Uterus (tissue), 4 donors: ENCODE results near the gene OPCML. TPM values are rescaled to one million over a fixed set of nuclear protein-coding genes. Genes with fewer than 3 reads are reported as not detected.

Experiments used
- DNase-seq, 2 donors: peaks; one replicate each; pipeline ENCODE4 v3.0.0-alpha.2; 2019 to 2020
- H3K27ac ChIP-seq, 2 donors: fragments of 200-600 bp; sonication (generic); 1 replicate in 1 of 2; 2 replicates in 1 of 2; pipeline ENCODE4 v1.5.1; 2016 to 2018
- H3K27me3 ChIP-seq, 2 donors: fragments of 200-600 bp; sonication (generic); one replicate each; pipeline ENCODE4 v1.5.1; 2018 to 2019; ENCODE audit warnings: control low read depth in 1 of 2
- H3K36me3 ChIP-seq, 2 donors: fragments of 200-600 bp; sonication (generic); one replicate each; pipeline ENCODE4 v1.5.1; 2019; ENCODE audit warnings: control low read depth in 1 of 2
- H3K4me1 ChIP-seq, 2 donors: fragments of 200-600 bp; sonication (generic); one replicate each; pipeline ENCODE4 v1.5.1; 2018 to 2019; ENCODE audit warnings: control low read depth in 1 of 2
- H3K4me3 ChIP-seq, 2 donors: fragments of 200-600 bp; sonication (generic); 1 replicate in 1 of 2; 2 replicates in 1 of 2; pipeline ENCODE4 v1.5.1; 2018 to 2019; ENCODE audit warnings: mild to moderate bottlenecking in 1 of 2
- H3K9me3 ChIP-seq, 2 donors: fragments of 200-600 bp; sonication (generic); one replicate each; pipeline ENCODE4 v1.5.1; 2019; ENCODE audit warnings: control low read depth in 1 of 2
- POLR2A ChIP-seq, 2 donors: fragments of 450-650 bp; IDR thresholded peaks; one replicate each; pipeline ENCODE4 v1.6.1; 2016; ENCODE audit warnings: antibody characterized with exemption in 2 of 2, mild to moderate bottlenecking in 1 of 2, moderate library complexity in 1 of 2
- intact Hi-C: fragments of 100-400 bp; cut with DNase I; formaldehyde crosslinking; loops from one replicate; pipeline ENCODE4 v1.15.1; 2023; ENCODE audit warnings: low total_unique reads
- total RNA-seq, 4 donors: library from RNA; depleted of rRNA in 3 of 4; stranded (reverse); fragments of >200 nt in 3 of 4; gene quantifications; one replicate each; pipeline versions ENCODE4 v1.1.0 to v1.2.4, GENCODE V29; 2014 to 2023
- TF ChIP-seq, protein P1 (sequence below), 4 experiments: fragments of 200-600 bp in 2 of 4; fragments of 450-650 bp in 2 of 4; sonication (generic) in 2 of 4; IDR thresholded peaks; one replicate each; pipeline ENCODE4 v1.5.1; 2016 to 2019; ENCODE audit warnings: antibody characterized with exemption in 4 of 4, mild to moderate bottlenecking in 2 of 4, moderate library complexity in 1 of 4
- donor health status: DM: yes; HTN: yes; CAD: no.

The OPCML gene
- total RNA-seq, 4 donors from 2014 or later = under 0.01 to 3.9 (median 1.7) TPM

DNA sequence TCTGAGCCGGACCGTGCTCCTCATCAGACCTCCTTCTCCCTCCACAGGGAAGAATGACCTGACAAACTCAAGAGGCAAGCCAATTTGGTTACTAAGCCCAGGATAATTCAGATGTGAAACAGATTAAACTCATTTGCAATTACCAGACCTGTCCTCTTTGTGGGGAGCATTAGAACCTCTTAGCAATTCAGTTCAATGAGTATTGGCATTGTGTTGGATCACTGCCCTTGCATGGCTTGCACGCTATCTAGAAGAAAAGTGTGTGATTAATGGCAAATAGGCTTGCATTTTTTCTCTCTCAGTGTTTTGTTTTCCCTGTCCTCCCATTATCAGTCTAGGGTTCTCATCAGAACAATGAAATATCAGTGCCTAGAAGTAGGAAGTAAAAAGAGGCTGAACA, 365.6 kb downstream of the OPCML start:
- intact Hi-C loops = no loop called here
- Histone ChIP-seq H3K4me1 (no peaks in the 10 kb centered on the region), H3K36me3 (no peaks in the 10 kb centered on the region), H3K27me3 (no peaks in the 10 kb centered on the region), H3K9me3 (no peaks in the 10 kb centered on the region), H3K27ac (no peak overlapping the region), H3K4me3 (no peak overlapping the region)
- TF ChIP-seq, protein P1, sequence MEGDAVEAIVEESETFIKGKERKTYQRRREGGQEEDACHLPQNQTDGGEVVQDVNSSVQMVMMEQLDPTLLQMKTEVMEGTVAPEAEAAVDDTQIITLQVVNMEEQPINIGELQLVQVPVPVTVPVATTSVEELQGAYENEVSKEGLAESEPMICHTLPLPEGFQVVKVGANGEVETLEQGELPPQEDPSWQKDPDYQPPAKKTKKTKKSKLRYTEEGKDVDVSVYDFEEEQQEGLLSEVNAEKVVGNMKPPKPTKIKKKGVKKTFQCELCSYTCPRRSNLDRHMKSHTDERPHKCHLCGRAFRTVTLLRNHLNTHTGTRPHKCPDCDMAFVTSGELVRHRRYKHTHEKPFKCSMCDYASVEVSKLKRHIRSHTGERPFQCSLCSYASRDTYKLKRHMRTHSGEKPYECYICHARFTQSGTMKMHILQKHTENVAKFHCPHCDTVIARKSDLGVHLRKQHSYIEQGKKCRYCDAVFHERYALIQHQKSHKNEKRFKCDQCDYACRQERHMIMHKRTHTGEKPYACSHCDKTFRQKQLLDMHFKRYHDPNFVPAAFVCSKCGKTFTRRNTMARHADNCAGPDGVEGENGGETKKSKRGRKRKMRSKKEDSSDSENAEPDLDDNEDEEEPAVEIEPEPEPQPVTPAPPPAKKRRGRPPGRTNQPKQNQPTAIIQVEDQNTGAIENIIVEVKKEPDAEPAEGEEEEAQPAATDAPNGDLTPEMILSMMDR (IDR thresholded peaks at IDR 0.05) = no peak
- TF ChIP-seq POLR2A (IDR thresholded peaks at IDR 0.05) = no peak
- DNase-seq = no peak

DNA sequence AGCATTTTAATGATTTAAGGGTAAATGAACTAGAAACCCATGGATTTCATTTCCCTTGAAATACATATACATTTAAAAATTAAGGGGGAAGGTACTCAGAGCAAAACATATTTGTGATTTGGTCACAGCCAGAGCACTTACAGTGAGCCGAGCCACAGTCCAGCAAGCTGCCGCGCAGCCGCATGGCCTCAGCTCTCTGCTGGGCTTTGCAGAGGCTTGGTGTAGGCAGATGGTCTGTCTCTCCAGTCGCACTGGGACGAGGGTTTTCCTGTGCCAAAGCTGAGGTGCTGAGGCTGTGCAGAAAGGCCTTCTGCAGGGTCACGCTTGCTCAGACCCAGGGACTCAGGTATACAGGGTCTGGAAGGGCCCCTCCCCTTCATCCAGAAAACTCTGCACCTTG, 367.3 kb downstream of the OPCML start:
- H3K27ac ChIP-seq = no peak overlapping the region
- no peaks in the 10 kb centered on the region for H3K4me1 ChIP-seq
- intact Hi-C loops = no loop called here
- no peaks in the 10 kb centered on the region for H3K36me3 ChIP-seq
- no peak for DNase-seq
- no peaks in the 10 kb centered on the region for H3K27me3 ChIP-seq
- TF ChIP-seq POLR2A (IDR thresholded peaks at IDR 0.05) = no peak
- TF ChIP-seq, protein P1 (IDR thresholded peaks at IDR 0.05) = no peak
- no peaks in the 10 kb centered on the region for H3K9me3 ChIP-seq
- H3K4me3 ChIP-seq = no peak overlapping the region

DNA sequence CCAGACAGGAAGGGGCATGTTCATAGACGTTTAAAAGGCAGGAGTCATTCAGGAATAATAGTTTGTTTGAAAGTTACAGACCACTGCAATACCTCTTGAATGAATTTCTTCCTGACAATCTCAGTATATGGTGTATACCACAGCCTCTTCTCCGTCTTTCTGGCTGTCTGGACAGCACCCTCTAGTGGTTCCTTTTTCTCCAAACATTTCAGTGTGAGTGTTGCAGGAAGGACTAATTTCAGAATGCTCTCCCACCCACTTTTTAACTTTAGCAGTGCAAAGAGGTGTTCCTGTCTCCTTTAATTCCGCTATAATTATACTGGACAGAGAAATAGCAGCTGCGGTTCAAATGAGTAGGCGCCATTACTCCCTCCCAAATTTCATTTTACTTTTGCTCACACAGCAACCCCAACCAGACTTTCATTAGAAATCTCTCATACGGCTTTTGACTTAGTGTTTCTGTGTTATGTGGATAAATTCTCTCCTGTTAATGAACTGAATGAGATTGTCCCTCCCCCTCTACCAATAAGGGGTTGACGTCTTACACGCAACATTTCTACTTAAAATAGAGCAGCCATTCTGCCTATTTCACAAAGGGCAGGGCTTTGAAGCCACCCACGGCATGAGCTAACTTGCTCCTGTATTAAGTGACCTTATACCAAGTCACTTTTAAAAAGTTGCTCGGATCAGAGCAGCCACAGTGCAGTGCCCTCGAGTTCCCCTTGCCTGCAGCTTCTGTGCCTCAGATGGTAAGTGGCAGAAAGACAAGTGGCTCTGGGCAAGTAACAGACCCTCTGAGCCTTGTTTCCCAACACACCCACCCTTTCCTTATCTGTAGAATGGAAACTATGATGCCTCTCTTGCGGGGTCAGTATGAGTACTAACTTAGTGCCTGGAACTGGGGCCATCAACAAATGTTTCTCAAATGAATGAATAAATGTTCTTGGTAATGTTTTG, 368.6 kb downstream of the OPCML start:
- Histone ChIP-seq H3K4me1 (no peaks in the 10 kb centered on the region), H3K9me3 (no peaks in the 10 kb centered on the region), H3K4me3 (no peak overlapping the region), H3K36me3 (no peaks in the 10 kb centered on the region), H3K27me3 (no peaks in the 10 kb centered on the region), H3K27ac (no peak overlapping the region)
- intact Hi-C loops = no loop called here
- DNase-seq = no peak
- TF ChIP-seq POLR2A (IDR thresholded peaks at IDR 0.05) = no peak
- TF ChIP-seq, protein P1 (IDR thresholded peaks at IDR 0.05) = peak; percentile 28 to 54 (median 42)

DNA sequence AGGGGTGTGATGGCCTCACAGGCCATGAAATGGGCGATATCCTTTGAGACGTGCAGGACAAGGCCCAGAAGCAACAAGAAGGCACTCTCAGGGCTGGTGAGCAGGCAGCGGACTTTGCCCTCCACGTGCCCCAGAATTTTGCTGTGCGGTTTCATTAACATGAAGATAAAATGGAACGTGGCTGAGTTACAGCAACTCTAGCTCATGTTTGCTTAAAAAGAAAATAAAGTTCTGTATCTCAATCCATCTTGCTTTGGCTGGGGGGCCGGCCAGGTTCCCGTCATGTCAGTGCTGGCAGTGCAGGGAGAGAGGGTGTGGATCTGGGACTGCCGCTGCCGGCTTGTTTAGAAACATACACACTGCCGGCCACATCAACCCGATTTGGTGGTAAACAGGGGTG, 370.1 kb downstream of the OPCML start:
- no peaks in the 10 kb centered on the region for H3K9me3 ChIP-seq
- TF ChIP-seq, protein P1 (IDR thresholded peaks at IDR 0.05) = no peak
- no peak for TF ChIP-seq POLR2A (IDR thresholded peaks at IDR 0.05)
- H3K27me3 ChIP-seq = peaks cover 0 to 8% of the 10 kb centered on the region in 2 donors
- no peak overlapping the region for H3K4me3 ChIP-seq
- H3K36me3 ChIP-seq = no peaks in the 10 kb centered on the region
- DNase-seq = no peak
- intact Hi-C loops = no loop called here
- no peaks in the 10 kb centered on the region for H3K4me1 ChIP-seq
- no peak overlapping the region for H3K27ac ChIP-seq

DNA sequence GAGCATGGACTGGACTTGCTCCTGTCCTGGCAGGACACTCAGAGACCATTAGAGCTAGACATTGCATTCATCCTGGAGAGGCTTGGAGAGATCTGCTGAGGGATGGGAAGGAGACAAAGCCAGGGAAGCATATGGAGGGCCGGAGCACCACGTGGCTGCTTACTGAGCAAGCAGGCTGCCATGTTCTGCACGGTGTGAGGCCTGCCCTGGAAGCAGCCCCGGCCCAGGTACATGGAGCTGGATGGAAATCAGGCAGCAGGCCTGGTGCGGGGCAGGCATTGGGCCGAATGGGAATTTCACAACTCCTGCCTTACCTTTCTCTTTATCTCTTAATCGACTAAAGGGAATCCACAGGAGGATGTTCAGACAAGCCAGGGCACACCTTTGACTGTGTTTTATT, 371.5 kb downstream of the OPCML start:
- intact Hi-C loops = no loop called here
- Histone ChIP-seq H3K27me3 (peaks cover 0 to 13% of the 10 kb centered on the region in 2 donors), H3K27ac (no peak overlapping the region), H3K4me1 (no peaks in the 10 kb centered on the region), H3K36me3 (no peaks in the 10 kb centered on the region), H3K4me3 (no peak overlapping the region), H3K9me3 (no peaks in the 10 kb centered on the region)
- TF ChIP-seq POLR2A (IDR thresholded peaks at IDR 0.05) = no peak
- TF ChIP-seq, protein P1 (IDR thresholded peaks at IDR 0.05) = no peak
- DNase-seq = no peak
